Nephron progenitor cell (in vitro differentiated cells): ENCODE data around the gene DLX2.

Experiments
- DNase-seq: peaks from one replicate; pipeline ENCODE4 v3.0.0; 2021
- H3K27ac Mint-ChIP-seq: 2 replicates; pipeline ENCODE4 v1.8.0; 2021; ENCODE audit warnings: mild to moderate bottlenecking, moderate library complexity, mixed read lengths
- H3K27me3 Mint-ChIP-seq: 2 replicates; pipeline ENCODE4 v1.8.0; 2021; ENCODE audit warnings: mild to moderate bottlenecking, low read depth, mixed read lengths; ENCODE audit not compliant: poor library complexity
- H3K36me3 Mint-ChIP-seq: 2 replicates; pipeline ENCODE4 v1.8.0; 2021; ENCODE audit warnings: low read depth, mixed read lengths
- H3K4me1 Mint-ChIP-seq: 2 replicates; pipeline ENCODE4 v1.8.0; 2021; ENCODE audit warnings: mixed read lengths
- H3K4me3 Mint-ChIP-seq: 2 replicates; pipeline ENCODE4 v1.8.0; 2021; ENCODE audit warnings: mild to moderate bottlenecking, moderate library complexity, mixed read lengths
- H3K9me3 Mint-ChIP-seq: 2 replicates; pipeline ENCODE4 v1.8.0; 2021; ENCODE audit warnings: mild to moderate bottlenecking, moderate library complexity, mixed read lengths
- CTCF ChIP-seq: fragments of 200-600 bp; sonication (generic); IDR thresholded peaks from 2 replicates; pipeline ENCODE4 v1.5.0; 2021; ENCODE audit warnings: antibody characterized with exemption

Gene DLX2

GRCh38 chr2:172088245-172089004 lies 14.3 kb downstream of the DLX2 start:
- no peak for TF ChIP-seq CTCF
- Mint-ChIP-seq H3K9me3 (no peaks in the 10 kb centered on the region), H3K4me1 (peaks cover 44% of the 10 kb centered on the region), H3K4me3 (peak overlapping the region; percentile 21), H3K27ac (no peak overlapping the region), H3K36me3 (no peaks in the 10 kb centered on the region), H3K27me3 (peaks cover 100% of the 10 kb centered on the region)
- no peak for DNase-seq

- DNase-seq = no peak
- peaks cover 100% of the 10 kb centered on the region for H3K27me3 Mint-ChIP-seq
- no peaks in the 10 kb centered on the region for H3K36me3 Mint-ChIP-seq
- no peaks in the 10 kb centered on the region for H3K9me3 Mint-ChIP-seq
- peak overlapping the region; percentile 66 for H3K4me3 Mint-ChIP-seq
- no peak for TF ChIP-seq CTCF
- H3K4me1 Mint-ChIP-seq = peaks cover 39% of the 10 kb centered on the region
- H3K27ac Mint-ChIP-seq = no peak overlapping the region
These were observed 14.9 kb downstream of the DLX2 start for GRCh38 chr2:172087780-172088244.

GRCh38 chr2:172087207-172087779 lies 15.4 kb downstream of the DLX2 start:
- no peak for TF ChIP-seq CTCF
- Mint-ChIP-seq H3K36me3 (no peaks in the 10 kb centered on the region), H3K4me3 (peak overlapping the region; percentile 82), H3K27ac (no peak overlapping the region), H3K9me3 (no peaks in the 10 kb centered on the region), H3K4me1 (peaks cover 39% of the 10 kb centered on the region), H3K27me3 (peaks cover 100% of the 10 kb centered on the region)
- no peak for DNase-seq

DNA sequence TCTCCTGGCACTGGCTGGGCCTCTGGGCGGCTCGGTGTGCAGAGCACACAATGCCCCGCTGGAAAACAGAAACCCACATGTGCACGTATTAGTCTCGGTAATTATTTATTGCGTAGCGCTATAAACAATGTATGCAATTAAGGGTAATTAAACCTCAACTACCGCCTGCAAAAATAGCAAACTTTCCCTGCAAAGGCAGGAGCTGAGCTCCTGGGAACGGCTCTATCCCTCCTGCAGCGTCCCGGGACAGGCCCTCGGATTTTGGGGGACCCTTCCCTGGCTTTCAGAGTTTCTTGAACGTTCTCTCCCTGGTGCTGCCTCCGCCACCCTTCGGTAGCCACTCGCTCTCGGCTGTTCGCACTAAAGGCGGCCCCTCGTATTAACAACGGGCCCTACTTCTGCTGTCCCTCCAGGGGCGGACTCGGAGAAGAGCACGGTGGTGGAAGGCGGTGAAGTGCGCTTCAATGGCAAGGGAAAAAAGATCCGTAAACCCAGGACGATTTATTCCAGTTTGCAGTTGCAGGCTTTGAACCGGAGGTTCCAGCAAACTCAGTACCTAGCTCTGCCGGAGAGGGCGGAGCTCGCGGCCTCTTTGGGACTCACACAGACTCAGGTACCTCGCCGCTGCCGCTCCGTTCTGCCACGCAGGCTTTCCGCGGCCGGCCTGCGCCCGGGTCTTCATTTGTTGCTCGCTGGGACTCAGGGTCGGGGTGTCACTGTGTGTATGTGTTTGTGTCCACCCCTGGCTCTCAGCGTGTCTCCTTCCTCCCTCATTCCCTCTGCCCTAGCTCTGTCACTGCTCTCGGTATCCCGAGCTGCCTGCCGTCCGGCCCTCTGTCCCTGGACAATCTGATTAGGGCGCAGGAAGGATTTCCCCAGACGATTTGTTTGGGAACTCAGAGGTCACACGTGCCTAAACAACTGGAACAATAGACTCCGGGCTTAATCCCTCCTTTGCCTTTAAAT lies 16.2 kb downstream of the DLX2 start:
- H3K4me1 Mint-ChIP-seq = peaks cover 39% of the 10 kb centered on the region
- peak overlapping the region; percentile 82 for H3K4me3 Mint-ChIP-seq
- H3K27me3 Mint-ChIP-seq = peaks cover 100% of the 10 kb centered on the region
- no peak overlapping the region for H3K27ac Mint-ChIP-seq
- H3K36me3 Mint-ChIP-seq = no peaks in the 10 kb centered on the region
- H3K9me3 Mint-ChIP-seq = no peaks in the 10 kb centered on the region
- DNase-seq = peak; percentile 65
- TF ChIP-seq CTCF = peak; percentile 18

GRCh38 chr2:172085460-172086159 lies 17.1 kb downstream of the DLX2 start, which contains the start of gene DLX1:
Gene DLX1, plus strand, starts transcription at chr2:172085507. Its CDS starts 171 bp downstream, at chr2:172085678.
- TF ChIP-seq CTCF = no peak
- H3K4me3 Mint-ChIP-seq = peak within 1 kb of the TSS; percentile 82
- no peak for DNase-seq
- H3K27ac Mint-ChIP-seq = no peak within 1 kb of the TSS
- peaks cover 42% of the 10 kb centered on the region for H3K4me1 Mint-ChIP-seq
- peaks cover 100% of the 10 kb centered on the region for H3K27me3 Mint-ChIP-seq
- no peaks in the 10 kb centered on the region for H3K9me3 Mint-ChIP-seq
- H3K36me3 Mint-ChIP-seq = no peaks in the 10 kb centered on the region
